DMS53 (cell line): ENCODE measurements around the gene IL12RB1.
"Not testable (repeated sequence)": the region's sequence is repeated elsewhere in the genome, so short reads cannot be mapped to it uniquely, and the experiment has no call there.

ENCODE experiments used
- DNase-seq: peaks from one replicate; lab custom pipeline; 2025; lab: John Stamatoyannopoulos, UW

The IL12RB1 gene

DNA sequence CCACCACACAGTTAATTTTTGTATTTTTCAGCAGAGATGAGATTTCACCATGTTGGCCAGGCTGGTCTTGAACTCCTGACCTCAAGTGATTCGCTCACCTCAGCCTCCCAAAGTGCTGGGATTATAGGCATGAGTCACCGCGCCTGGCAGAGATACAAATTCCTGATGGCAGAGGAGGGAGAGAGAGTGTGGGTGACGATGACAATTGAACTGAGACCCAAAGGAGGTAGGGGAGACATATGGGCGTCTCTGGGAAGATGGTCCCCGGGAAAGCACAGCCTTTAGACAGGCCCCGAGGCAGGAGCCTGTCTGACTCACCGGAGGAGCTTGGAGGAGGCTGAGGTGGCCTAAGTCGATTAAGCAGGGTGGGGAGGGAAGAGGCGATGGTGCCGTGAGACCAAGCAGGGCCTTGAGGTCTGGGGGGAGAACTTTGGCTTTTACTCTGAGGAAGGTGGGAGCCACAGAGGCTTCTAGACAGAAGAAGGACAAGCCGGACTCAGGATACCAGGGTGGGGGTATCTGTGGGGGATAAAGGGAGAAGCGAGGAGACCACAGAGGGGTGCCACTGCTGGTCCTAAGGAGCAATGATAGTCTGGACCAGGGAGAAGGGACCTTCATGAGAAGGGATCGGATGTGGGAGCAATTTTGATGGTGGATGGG, 40.5 kb downstream of the IL12RB1 start:
- peak; percentile 36 for DNase-seq

- DNase-seq: no peak
Measured at GRCh38 chr19:18045307-18046050, 41.3 kb downstream of the IL12RB1 start.

DNA sequence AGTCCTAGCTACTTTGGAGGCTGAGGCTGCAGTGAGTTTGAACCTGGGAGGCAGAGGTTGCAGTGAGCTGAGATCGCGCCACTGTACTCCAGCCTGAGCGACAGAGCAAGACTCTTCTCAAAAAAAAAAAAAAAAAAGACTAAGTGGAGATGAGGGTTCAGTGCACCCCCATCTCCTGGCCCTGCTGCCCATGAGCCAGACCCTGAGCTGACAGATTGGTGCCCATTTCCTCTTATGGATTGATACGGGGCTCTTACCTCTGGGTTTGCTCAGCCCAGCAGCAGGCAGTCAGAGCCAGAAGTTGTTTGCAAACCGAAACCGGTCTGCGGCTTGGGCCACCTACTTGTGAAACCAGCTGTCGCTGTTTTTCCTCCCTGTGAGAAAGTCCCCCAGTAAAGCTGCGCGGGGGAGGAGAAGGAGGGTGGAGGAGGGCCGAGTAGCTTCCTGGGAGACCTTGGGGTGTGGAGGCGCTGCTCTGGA, 41.9 kb downstream of the IL12RB1 start:
- peak; percentile 96 for DNase-seq

DNA sequence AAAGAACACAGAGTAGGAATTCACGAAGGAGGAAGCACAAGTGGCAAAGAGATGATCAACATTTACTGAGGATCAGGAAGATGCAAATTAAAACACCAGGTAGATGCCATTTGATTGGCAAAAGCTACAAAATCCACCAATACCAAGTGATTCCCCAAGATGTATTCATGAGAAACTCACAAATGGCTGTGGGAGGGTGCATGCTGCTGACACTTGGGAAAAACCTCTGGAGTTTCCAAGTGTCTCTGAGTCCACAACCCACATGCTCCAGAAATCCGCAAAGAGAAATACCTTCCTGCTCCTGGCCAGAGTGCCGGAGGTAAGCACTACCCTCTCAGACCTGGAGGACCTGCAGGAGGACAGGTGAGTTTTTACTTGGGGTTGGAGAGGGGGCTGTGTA, 43.1 kb downstream of the IL12RB1 start:
- no peak for DNase-seq

DNA sequence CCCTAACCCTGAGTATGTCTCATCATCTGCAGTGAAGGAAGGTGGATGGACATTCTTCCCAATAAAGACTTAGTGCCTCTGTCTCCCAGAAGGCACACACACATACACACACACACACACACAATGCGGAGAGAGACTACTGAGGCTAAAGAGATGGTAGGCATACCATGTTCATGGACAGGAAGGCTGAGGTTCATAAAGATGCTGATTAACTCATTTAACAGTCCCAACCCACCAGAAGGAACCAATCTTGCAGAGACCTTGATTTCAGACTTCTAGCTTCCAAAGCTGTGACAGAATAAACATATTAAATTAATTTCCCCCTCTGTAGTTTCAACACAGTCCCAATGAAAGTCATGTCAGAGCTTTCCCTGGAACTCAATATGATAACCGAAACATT, 45.7 kb downstream of the IL12RB1 start:
- DNase-seq: no peak

DNA sequence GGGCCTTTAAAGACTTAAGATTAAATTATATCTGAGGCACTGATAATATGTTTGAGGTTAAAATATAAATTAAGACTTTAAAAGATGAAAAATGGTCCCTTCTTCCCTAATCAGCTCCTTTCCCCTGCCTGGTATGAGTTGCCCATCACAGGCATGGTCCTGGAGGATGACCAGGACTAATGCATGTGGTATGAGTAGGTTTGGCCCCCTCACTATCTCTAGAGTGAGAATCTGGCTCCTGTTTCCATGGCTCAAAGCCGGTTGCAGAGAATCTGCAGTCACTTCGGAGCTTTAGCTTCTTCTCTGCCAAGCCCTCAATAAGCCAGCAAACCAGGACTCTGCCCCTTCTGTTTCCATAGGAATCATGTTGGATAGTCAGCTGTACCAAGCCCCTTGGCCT, 54.6 kb downstream of the IL12RB1 start:
- DNase-seq: not testable (repeated sequence)

GRCh38 chr19:18031401-18031800, 55.3 kb downstream of the IL12RB1 start:
- DNase-seq: peak; percentile 36

GRCh38 chr19:18029617-18030338, 57.0 kb downstream of the IL12RB1 start:
- DNase-seq: peak; percentile 99

DNA sequence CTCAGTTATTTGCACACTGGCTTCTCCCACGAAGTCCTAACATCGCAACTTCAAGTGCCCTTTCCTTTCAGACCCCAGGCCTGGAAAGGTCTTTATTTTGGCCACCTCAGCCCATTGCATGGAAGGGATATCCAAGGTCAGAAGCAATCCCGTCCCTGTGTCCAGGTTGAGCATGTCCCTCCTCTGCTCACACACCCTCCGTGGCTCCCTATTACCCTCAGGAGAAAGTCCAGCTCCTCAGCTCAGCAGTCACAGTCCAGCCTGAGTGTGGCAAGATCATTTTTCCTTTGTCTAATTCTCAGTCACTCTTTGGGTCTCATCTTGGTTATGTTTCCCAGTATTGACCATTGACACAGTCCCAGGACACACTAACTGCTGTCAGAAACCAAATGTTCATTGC, 59.6 kb downstream of the IL12RB1 start:
- no peak for DNase-seq

DNA sequence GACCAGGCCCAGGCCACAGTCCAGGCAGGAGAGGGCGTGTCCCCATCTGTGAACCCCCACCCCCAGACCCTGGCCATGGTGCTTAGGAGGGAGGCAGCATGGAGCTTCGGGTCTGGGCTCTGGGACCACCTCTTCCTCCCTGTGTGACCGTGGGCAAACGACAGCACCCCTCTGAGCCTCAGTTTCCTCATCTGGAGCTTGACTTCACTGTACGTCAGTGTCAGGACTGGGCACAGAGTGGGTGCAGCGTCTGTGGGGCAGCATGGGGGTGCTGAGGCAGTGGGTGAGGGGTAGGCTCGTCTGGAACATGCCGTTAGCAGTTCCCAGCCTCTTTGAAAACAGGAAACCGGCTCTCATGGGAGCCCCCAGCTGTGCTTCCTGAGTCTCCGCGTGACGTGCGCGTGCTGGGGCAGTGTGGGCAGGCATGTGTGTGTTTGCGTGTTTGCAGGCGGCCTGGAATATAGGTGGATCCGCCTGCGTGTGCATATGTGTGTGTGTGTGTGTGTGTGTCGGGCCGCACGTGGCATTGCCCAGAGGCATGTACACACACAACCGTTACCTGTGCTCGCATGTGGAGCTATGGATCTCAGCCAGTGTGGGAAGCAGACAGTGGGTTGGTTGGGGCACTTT, 63.0 kb downstream of the IL12RB1 start:
- DNase-seq: no peak

DNA sequence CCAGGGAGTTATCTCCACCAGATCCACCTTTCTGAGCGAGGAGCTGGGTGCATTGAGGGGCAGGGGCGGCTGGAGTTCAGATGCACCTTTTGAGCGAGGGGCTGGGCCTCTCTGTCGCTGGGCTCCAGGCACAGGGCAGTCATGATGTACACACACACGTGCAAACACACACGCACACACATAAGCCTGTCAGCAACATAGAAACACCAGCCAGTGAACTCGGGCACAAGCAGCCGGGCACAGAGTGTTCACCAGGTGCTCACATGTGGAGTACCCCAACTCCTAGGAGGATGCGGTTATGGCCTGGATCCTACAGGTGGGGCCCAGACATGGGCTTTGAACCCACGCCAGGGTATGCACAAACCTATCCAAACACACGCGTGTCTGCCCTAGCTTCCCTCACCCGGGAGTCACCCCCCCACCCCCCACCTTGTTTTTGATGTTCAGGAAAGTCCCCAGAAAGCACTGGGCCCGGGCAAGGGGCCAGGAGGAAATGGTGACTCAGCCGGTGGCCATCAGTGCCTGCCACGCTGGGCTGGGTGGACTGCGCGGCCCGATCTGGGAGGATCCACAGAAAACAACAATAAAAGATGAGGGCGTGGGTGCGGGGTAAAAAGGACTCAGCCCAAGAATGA, 65.5 kb downstream of the IL12RB1 start:
- peak; percentile 86 for DNase-seq

GRCh38 chr19:18020212-18021085, 66.3 kb downstream of the IL12RB1 start:
- peak; percentile 39 for DNase-seq

DNA sequence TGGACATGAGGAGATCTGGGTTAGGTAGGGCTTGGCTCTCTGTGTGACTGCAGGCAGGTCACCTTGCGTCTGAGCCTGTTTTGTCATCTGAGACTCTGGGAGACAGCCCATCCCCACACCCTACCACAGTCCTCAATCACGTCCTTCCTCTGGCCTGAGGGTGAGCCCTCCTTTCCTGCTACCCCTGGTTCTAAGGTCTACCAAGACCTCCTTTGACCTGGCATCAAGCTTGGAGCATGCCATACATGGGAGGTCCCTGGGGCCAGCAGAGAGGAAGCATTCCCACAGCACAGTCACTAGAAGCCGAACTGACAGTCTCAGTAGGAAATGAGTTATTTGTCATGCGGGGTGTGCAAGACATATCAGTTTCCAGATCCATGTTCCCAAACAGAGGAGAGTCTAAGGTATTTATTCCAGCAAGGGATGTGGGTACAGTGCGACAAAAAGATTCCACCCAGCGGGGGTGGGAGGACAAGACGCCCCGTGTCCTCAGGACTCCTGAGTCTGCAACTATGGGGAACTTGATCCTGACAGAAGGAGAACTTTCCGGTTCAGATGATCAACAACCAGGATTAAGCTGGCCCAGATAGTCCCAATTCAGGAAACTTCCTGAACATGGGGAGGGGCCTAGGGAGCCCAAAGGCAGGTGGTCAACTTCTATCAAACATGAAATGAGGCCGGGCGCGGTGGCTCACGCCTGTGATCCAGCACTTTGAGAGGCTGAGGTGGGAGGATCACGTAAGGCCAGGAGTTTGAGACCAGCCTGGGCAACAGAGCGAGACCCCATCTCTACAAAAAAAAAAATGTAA, 69.3 kb downstream of the IL12RB1 start:
- peak; percentile 33 for DNase-seq

GRCh38 chr19:18016209-18016910, 70.4 kb downstream of the IL12RB1 start:
- DNase-seq: no peak

- no peak for DNase-seq
Measured at GRCh38 chr19:18014197-18014596, 72.5 kb downstream of the IL12RB1 start.

GRCh38 chr19:18013210-18014111, 73.3 kb downstream of the IL12RB1 start:
- DNase-seq: peak; percentile 54

GRCh38 chr19:18010149-18010548, 76.6 kb downstream of the IL12RB1 start:
- no peak for DNase-seq

DNA sequence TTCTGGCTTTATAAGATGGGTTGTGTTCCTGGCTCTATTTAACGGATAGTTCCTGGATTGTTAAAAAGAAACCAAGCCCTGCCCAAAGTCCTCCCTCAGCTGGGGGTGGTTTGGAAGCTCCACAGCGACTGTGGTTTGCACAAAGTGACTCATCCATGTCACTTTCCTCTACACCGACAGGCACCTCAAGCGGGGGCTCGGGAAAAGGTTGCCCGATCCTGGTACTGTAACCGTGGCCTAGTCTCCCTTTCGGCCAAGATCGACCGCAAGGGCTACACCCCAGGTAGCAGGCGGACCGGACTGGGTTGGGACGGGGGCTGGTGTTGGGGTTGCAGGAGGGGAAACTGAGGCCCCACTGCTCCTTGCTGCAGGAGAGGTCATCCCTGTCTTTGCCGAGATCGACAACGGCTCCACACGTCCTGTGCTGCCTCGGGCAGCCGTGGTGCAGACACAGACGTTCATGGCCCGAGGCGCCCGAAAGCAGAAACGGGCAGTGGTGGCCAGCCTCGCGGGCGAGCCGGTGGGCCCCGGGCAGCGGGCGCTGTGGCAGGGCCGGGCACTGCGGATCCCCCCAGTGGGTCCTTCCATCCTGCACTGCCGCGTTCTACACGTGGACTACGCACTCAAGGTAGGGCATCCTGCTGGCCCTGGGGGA, 77.2 kb downstream of the IL12RB1 start:
- DNase-seq: no peak
